B cell (primary cell): Measurements from ENCODE around the gene ST6GALNAC2. TPM values are rescaled to one million over a fixed set of nuclear protein-coding genes. Genes with fewer than 3 reads are reported as not detected.

Experiments used
- ATAC-seq: fragments of 200-7000 bp; cut with Tn5 transposase; one replicate; pipeline ENCODE4 v1.10.0; 2021; ENCODE audit warnings: low read depth, mild to moderate bottlenecking, moderate number of reproducible peaks, moderate library complexity
- CTCF ChIA-PET: fragments of 350-600 bp; sonication (Branson Sonifier 250); formaldehyde crosslinking; loops from one replicate; lab custom pipeline; 2021; ENCODE audit warnings: antibody characterized with exemption, inconsistent platforms; lab: Charles Lee
- POLR2A ChIA-PET: fragments of 350-600 bp; sonication (Branson Sonifier 250); formaldehyde crosslinking; loops from one replicate; lab custom pipeline; 2021; ENCODE audit warnings: antibody characterized with exemption; lab: Charles Lee
- DNase-seq: peaks from one replicate; pipeline ENCODE4 v3.0.0; 2013
- H2AFZ ChIP-seq: 2 replicates; pipeline ENCODE4 v1.6.1; 2012; ENCODE audit warnings: mild to moderate bottlenecking, low read depth, low read length; ENCODE audit not compliant: insufficient read depth, poor library complexity, severe bottlenecking
- H3K27ac ChIP-seq, 2 donors: 1 replicate in 1 of 2; 2 replicates in 1 of 2; pipeline ENCODE4 v1.5.1; 2012 to 2013; ENCODE audit warnings: low read length in 2 of 2, mild to moderate bottlenecking in 2 of 2, moderate library complexity in 1 of 2
- H3K27me3 ChIP-seq, 4 experiments: fragments of 200-600 bp in 1 of 4; sonication (generic) in 1 of 4; replicated peaks in 1 of 4; 1 replicate in 2 of 4; 2 replicates in 2 of 4; pipeline versions ENCODE4 v1.6.1 to v1.7.0; 2013 to 2016; ENCODE audit warnings: low read length in 3 of 4, mild to moderate bottlenecking in 2 of 4, mixed read lengths in 1 of 4, moderate library complexity in 1 of 4; ENCODE audit not compliant: insufficient read depth in 4 of 4, control insufficient read depth in 3 of 4; ENCODE audit errors: control extremely low read depth in 1 of 4
- H3K36me3 ChIP-seq, 2 experiments: replicated peaks in 1 of 2; 1 replicate in 1 of 2; 2 replicates in 1 of 2; pipeline versions ENCODE4 v1.6.1 to v1.7.1; 2013; ENCODE audit warnings: low read length in 1 of 2; ENCODE audit not compliant: insufficient read depth in 2 of 2, control insufficient read depth in 1 of 2; ENCODE audit errors: control extremely low read depth in 1 of 2, extremely low read depth in 1 of 2
- H3K4me1 ChIP-seq, 2 donors: fragments of 200-600 bp in 1 of 2; sonication (generic) in 1 of 2; 1 replicate in 1 of 2; 2 replicates in 1 of 2; pipeline versions ENCODE4 v1.5.1 to v1.6.1; 2013 to 2017; ENCODE audit warnings: low read length in 2 of 2; ENCODE audit not compliant: control insufficient read depth in 2 of 2, insufficient read depth in 2 of 2
- H3K4me2 ChIP-seq: replicated peaks from 2 replicates; pipeline ENCODE3; 2012; ENCODE audit warnings: mild to moderate bottlenecking, low read depth, low read length; ENCODE audit not compliant: poor library complexity, severe bottlenecking
- H3K4me3 ChIP-seq, 5 experiments: fragments of 200-600 bp in 1 of 5; sonication (generic) in 1 of 5; 1 replicate in 3 of 5; 2 replicates in 2 of 5; pipeline versions ENCODE4 v1.5.1 to v1.7.0; 2011 to 2016; ENCODE audit warnings: low read length in 4 of 5, mild to moderate bottlenecking in 4 of 5, low read depth in 2 of 5, control low read depth in 1 of 5, moderate library complexity in 1 of 5; ENCODE audit not compliant: insufficient read depth in 1 of 5; ENCODE audit errors: control extremely low read depth in 1 of 5, extremely low read depth in 1 of 5
- H3K79me2 ChIP-seq: fragments of 200-600 bp; sonication (generic); one replicate; pipeline ENCODE4 v1.6.0; 2016; ENCODE audit warnings: low read length; ENCODE audit not compliant: control insufficient read depth, insufficient read depth
- H3K9ac ChIP-seq: fragments of 200-600 bp; sonication (generic); 2 replicates; pipeline ENCODE4 v1.6.1; 2017; ENCODE audit warnings: mild to moderate bottlenecking, low read length, moderate library complexity
- H3K9me3 ChIP-seq, 3 donors: one replicate each; pipeline versions ENCODE4 v1.6.1 to v1.7.1; 2013; ENCODE audit warnings: low read length in 2 of 3; ENCODE audit not compliant: control insufficient read depth in 2 of 3, insufficient read depth in 1 of 3; ENCODE audit errors: control extremely low read depth in 1 of 3
- H4K20me1 ChIP-seq: 2 replicates; pipeline ENCODE4 v1.6.0; 2012; ENCODE audit warnings: mild to moderate bottlenecking, low read length; ENCODE audit not compliant: insufficient read depth, control insufficient read depth, poor library complexity, severe bottlenecking
- H3K27ac Mint-ChIP-seq: one replicate; pipeline ENCODE4 v1.8.0; 2021; ENCODE audit warnings: mixed read lengths
- H3K27me3 Mint-ChIP-seq: one replicate; pipeline ENCODE4 v1.8.0; 2021; ENCODE audit warnings: mixed read lengths
- H3K4me1 Mint-ChIP-seq: one replicate; pipeline ENCODE4 v1.8.0; 2021; ENCODE audit warnings: mixed read lengths
- H3K4me3 Mint-ChIP-seq: one replicate; pipeline ENCODE4 v1.8.0; 2021; ENCODE audit warnings: mixed read lengths
- H3K9me3 Mint-ChIP-seq: one replicate; pipeline ENCODE4 v1.8.0; 2022; ENCODE audit warnings: mixed read lengths; ENCODE audit not compliant: insufficient read depth
- EZH2 ChIP-seq: IDR thresholded peaks from 2 replicates; pipeline ENCODE4 v1.6.1; 2012; ENCODE audit warnings: borderline replicate concordance, low read depth, mild to moderate bottlenecking, moderate library complexity, low read length; ENCODE audit not compliant: insufficient read depth, poor library complexity, severe bottlenecking
- WGBS: methylation state at CpG from one replicate; pipeline ENCODE4 v1.1.5; 2013; ENCODE audit warnings: missing lambda C conversion rate; ENCODE audit not compliant: insufficient coverage; 5-methylcytosine and 5-hydroxymethylcytosine counted together
- intact Hi-C: fragments of 100-400 bp; cut with micrococcal nuclease; formaldehyde crosslinking; loops from one replicate; pipeline ENCODE4 v1.10.0; 2022
- polyA plus RNA-seq: library from polyadenylated mRNA; depleted of rRNA; stranded (reverse); fragments of >200 nt; gene quantifications from 2 replicates; pipeline ENCODE4 v1.2.3, GENCODE V29; 2012
- total RNA-seq, 2 donors: library from RNA; stranded (reverse); fragments of 120-200 nt in 1 of 2; gene quantifications; 1 replicate in 1 of 2; 2 replicates in 1 of 2; pipeline versions ENCODE4 v1.2.3 to v1.2.4, GENCODE V29; 2013 to 2022
- TF ChIP-seq, protein P1 (sequence below): fragments of 200-600 bp; IDR thresholded peaks from one replicate; pipeline ENCODE4 v1.8.0; 2022; ENCODE audit warnings: antibody characterized with exemption, mild to moderate bottlenecking

The ST6GALNAC2 gene
- total and polyA plus RNA-seq, 2 donors (not counting 1 experiment from before 2014, with no cell fraction given) = 0.58 to 2.7 TPM

DNA sequence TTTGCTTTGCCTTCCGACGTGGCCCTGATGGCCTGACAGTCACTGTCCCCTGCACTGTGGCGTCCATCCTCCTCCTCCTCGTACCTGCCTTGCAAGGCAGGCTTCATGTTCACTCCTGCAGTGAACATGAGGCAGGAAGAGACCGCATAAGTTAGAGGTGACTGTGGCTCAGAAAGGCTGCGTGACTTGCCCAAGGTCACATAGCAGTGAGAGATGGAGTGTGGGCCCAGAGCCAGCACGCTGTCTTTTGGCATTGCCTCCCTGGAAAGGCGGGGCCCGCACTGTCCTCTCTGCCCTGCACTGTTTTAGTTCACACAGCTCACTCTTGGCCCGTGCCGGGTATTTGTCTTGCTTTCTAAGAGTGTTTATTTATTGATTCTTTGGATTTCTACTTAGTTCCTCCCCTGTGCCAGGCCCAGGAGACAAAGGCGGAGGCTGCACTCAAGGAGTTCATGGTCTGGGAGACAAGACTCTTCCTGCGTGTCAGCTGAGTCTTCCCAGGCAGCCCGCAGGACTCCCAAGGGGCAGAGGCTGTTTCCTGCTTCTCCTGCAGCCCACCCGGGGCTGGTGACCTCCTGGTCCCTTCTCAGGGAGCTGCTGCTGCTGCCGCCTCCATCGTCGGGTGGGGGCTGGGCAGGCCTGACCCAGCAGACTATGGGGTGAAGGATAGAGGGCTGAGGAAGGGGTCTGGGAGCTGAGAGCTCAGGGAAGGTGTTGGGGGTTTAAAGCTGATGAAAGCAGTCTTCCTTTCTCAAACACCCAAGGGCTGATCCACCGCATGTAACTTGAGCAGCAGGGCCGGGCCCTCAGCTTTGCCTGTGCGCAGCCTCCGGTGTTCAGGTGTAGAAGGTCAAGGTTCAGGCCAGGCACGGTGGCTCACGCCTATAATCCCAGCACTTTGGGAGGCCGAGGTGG, 60.8 kb downstream of the ST6GALNAC2 start:
- Histone ChIP-seq H3K9me3 (no peaks in the 10 kb centered on the region), H3K9ac (no peak overlapping the region), H3K4me3 (no peak overlapping the region), H3K36me3 (no peaks in the 10 kb centered on the region), H2AFZ (peak overlapping the region; percentile 54), H3K79me2 (peaks cover 5% of the 10 kb centered on the region), H3K27me3 (peaks cover 0 to 11% (median 1%) of the 10 kb centered on the region in 4 experiments), H3K4me2 (peak overlapping the region; percentile 15), H4K20me1 (no peaks in the 10 kb centered on the region), H3K27ac (no peak overlapping the region), H3K4me1 (peaks cover 35 to 46% of the 10 kb centered on the region in 2 donors)
- CTCF ChIA-PET = interaction anchor here (0.7 to 7.5 kb wide), 13 partner anchors 9 to 189 kb away, joined by 3 to 156 read pairs (median 22); partner anchors contain the start of genes AANAT, CYGB, MXRA7 and ST6GALNAC2
- ATAC-seq (no peak), DNase-seq (no peak)
- Mint-ChIP-seq H3K4me1 (peaks cover 41% of the 10 kb centered on the region), H3K9me3 (no peaks in the 10 kb centered on the region), H3K27ac (peak overlapping the region; percentile 84), H3K27me3 (peaks cover 3% of the 10 kb centered on the region), H3K4me3 (no peak overlapping the region)
- no peak for TF ChIP-seq EZH2
- TF ChIP-seq, protein P1, sequence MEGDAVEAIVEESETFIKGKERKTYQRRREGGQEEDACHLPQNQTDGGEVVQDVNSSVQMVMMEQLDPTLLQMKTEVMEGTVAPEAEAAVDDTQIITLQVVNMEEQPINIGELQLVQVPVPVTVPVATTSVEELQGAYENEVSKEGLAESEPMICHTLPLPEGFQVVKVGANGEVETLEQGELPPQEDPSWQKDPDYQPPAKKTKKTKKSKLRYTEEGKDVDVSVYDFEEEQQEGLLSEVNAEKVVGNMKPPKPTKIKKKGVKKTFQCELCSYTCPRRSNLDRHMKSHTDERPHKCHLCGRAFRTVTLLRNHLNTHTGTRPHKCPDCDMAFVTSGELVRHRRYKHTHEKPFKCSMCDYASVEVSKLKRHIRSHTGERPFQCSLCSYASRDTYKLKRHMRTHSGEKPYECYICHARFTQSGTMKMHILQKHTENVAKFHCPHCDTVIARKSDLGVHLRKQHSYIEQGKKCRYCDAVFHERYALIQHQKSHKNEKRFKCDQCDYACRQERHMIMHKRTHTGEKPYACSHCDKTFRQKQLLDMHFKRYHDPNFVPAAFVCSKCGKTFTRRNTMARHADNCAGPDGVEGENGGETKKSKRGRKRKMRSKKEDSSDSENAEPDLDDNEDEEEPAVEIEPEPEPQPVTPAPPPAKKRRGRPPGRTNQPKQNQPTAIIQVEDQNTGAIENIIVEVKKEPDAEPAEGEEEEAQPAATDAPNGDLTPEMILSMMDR = no peak
- WGBS = 54% methylated on average over 23 of the region's 25 CpGs
- intact Hi-C loops = loop anchor here (5.0 kb wide), 1 partner anchor 147 kb away; no protein-coding TSS in a partner anchor
- POLR2A ChIA-PET = no interaction called here
